NCI-H1436 treated with DMSO at 0.1 percent for 48 hours (cell line): ENCODE data around the gene TMEM134.
"Not testable (repeated sequence)": the region's sequence is repeated elsewhere in the genome, so short reads cannot be mapped to it uniquely, and the experiment has no call there.

Source experiments
- DNase-seq: peaks from one replicate; lab custom pipeline; 2025; lab: John Stamatoyannopoulos, UW

The TMEM134 gene

DNA sequence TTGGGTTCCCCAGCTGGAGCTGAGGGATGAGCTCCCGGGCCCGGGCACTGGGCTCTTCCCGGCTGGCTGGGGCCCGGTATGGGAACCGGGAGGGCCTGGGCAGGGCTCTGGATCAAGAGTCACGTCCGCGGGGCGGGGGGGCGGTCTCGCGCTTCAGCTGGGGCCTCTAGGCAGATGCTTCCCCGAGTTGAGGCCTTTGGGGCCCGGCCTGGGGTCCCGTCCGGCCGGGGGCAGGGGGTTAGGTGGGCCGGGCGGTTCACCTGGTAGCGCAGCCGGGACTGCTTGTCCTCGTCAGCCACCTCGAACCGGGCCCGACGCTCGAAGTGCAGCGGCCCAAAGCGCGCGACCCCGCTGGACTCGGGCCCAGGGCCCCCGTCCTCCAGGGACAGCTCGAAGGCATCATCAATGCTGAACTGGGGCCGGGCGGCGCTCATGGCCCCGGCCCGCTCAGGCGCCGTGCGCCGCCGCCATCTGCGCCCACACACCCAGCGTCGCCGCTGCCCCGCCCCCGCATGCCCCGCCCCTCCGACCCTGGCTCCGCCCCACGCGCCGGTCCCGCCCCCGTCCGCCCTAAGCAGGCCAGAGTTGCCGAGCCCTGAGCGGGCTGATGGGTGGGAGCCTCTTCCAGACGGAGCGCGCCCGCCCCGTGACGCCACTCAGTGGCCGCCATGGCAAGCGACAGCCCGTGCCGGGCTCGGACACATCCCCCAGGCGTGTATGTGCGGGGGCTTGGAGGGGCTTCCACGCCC is at the start of gene TMEM134:
Gene TMEM134 (minus strand): TSS at position 493 of the 749 bp plus-strand sequence. CDS start 59 bp downstream, at position 434.
- DNase-seq = peak; percentile 35

DNA sequence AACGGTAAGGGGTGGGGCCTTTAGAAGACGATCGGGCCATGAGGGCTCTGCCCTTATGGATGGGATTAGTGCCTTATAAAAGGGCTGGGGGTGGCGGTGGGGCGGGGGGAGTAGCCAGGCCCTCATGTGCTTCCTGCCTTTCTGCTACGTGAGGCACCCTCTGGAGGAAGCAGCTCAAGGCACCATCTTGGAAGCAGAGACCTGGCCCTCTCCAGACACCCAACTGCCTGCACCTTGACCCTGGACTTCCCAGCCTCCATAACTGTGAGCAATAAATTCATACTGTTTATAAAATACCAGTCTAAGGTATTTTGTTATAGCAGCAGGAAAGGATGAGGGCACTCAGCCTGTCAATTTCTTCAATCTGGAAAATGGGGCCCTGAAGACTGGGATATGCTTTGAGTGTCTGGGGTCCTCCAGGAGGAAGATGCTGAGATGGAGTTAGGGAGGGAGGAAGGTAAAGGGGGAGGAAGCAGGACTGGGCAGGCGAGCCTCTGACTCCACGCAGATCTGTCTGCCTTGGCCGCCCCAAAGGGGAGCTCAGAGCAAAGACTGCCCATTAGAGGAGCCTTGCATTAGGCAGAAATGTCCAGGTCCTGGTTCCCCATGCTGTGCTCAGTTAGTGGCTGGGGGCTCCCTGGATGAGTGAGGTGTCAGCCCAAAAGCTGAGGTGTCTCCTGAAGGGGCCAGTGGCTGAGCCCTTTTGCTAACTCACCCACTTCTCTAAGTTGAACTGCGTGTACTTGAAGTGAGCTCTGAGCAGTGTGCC is 48.9 kb upstream of the TMEM134 start:
- DNase-seq = no peak

GRCh38 chr11:67516806-67517205 is 47.8 kb upstream of the TMEM134 start:
- no peak for DNase-seq

- DNase-seq = no peak
Measured at GRCh38 chr11:67514116-67514515, 45.1 kb upstream of the TMEM134 start.

- DNase-seq = not testable (repeated sequence)
Measured at GRCh38 chr11:67511558-67511957, 42.5 kb upstream of the TMEM134 start.

DNA sequence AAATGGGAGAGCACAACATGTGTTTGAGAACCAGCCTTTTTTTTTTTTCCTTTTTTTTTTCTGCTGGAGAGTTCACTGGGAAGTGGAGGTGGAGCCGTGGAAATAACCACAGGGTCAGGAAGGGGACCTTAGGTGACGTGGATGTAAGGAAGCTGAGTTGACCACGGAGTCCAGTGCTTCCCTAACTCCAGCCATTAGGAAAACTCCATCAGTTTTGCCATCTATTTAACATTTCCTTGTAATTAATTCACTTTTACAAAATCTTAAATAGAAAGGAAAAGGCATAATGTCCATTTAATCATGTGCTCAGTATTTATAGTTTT is 40.9 kb upstream of the TMEM134 start:
- DNase-seq = no peak

GRCh38 chr11:67508486-67509121 is 39.6 kb upstream of the TMEM134 start:
- peak; percentile 84 for DNase-seq

- peak; percentile 96 for DNase-seq
Measured at GRCh38 chr11:67507864-67508485, 38.9 kb upstream of the TMEM134 start, which contains the start of gene CDK2AP2. CDK2AP2 (minus strand) TSS chr11:67508162; CDS start chr11:67508082, 80 bp downstream.

DNA sequence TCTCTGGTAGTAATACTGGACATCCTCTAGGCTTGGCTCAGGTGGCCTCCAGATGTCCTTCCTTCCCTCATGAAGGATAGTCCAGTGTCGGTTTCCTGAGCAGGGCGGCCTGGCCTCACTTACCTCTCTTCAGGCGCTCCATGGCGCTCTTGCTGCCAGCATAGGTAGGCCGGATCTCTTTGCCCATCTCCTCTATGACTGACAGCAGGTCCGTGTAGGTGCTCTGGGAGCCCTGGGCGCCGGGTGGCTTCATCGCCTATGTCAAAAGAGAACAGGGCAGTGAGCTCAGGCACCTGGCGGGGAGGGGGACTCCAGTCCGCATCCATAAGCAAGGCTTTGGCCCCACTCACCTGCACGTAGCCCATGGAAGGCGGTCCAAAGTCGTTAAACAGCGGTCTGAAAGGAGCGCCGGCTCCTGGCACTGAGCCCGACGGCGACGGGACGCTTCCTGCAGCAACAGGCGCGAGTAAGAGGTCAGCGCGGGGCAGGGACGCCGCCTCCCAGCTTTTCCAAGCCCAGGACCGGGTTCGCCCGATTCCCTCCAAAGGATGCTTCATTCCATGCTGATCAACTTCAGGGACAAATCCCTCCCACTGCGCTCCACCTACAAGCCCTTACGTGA is 38.3 kb upstream of the TMEM134 start:
- DNase-seq = no peak

DNA sequence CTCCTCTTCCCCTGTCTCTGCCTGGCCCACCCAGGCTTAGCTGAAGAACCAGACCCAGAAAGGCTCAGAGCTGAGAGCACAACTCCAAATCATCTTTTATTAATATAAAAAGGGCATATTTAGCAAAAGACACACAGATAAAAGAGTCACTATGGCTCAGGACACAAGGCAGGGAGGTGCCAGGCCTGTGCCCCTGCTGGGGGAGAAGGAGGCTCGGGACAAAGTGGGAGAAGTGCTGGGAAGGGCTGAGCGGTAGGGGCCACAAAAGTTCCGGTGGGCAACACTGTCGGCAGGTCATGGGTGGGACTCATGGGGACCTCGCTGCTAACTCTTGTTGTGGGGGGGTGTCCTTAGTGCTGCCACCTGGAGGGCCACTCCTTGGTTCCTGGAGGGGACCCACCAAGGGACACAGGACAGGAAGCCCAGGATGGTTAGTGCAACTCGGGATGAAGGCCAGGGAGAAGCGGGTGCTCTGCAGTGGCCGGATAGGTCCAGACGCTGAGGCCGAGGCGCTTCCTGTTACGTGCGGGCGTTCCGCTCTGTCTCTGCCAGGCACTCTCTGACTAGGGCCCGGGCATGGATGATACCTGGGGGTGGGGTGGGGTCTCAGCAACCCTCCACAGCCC is 37.5 kb upstream of the TMEM134 start:
- DNase-seq = no peak

DNA sequence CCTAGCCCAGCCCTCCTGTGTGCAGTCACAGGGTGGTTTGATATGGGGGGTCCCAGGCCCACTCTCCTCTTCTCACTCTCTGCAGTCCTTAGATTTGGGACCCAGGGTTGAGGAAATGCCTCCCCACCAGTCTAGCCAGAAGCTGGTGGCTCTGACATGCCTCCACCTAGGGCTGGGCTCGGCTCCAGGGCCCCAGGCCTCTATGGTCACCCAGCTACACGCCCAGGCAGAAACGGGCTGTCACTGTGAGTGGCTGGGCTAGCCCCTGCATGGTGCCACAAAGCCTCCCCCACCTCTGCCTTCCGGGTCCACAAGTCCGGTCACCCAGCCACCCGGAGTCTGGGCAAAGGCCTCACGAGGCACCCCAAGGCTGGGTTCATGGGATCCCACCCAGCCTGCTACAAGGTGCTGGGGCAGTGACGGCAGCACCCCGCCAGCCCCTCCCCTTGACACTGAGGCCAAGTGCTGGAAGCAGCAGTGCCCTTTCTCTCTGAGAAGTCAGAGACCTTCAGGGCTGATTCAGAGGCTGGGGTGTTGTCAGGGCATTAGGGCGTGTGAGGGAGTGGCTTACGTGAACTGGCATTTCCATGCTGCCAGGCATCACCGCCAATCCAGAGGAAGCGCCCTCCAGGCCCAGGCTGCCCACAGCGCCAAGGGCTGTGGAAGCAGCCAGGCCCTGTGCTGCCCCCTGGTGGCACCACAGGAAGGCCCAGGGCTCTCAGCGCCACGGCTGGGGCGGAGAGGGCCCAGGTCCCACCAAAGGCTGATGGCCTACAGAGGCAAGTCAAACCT is 36.8 kb upstream of the TMEM134 start:
- DNase-seq = peak; percentile 8

DNA sequence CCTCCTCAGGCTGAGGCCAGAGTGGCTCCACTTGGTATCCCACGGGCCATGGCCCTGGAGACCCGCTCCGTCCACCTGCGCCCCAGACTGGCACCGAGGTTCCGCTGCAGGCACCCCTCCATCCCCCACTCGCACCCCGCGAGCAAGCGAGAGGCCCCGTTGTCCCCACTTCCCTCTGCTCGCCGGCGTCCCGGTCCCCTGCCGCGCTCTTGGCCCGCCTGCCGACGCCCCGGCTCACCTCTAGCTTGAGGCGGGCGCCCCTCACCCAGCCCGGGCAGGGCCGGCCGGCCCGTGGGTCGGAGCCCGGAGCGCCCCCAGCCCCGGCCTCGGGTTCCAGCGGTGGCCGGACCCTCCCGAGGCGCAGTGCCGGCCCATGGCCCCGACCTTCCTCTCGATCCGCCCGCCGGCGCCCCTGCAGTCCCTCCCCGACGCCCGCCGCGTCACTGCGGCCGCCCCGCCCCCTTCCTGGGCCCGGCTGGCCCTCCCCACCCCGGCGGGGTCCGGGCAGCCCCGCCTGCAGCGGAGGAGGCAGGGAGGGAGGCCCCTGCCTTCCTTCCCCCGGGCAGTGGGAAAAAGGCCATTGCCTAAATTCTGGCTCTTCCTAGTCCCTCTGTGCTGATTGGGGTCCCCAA is 36.0 kb upstream of the TMEM134 start, which contains the start of gene PITPNM1:
Gene PITPNM1 (minus strand): TSS at position 414 of the 632 bp plus-strand sequence. CDS start 1,183 bp downstream, outside the sequence.
- no peak for DNase-seq

GRCh38 chr11:67504005-67504949 is 35.2 kb upstream of the TMEM134 start:
- DNase-seq = no peak

DNA sequence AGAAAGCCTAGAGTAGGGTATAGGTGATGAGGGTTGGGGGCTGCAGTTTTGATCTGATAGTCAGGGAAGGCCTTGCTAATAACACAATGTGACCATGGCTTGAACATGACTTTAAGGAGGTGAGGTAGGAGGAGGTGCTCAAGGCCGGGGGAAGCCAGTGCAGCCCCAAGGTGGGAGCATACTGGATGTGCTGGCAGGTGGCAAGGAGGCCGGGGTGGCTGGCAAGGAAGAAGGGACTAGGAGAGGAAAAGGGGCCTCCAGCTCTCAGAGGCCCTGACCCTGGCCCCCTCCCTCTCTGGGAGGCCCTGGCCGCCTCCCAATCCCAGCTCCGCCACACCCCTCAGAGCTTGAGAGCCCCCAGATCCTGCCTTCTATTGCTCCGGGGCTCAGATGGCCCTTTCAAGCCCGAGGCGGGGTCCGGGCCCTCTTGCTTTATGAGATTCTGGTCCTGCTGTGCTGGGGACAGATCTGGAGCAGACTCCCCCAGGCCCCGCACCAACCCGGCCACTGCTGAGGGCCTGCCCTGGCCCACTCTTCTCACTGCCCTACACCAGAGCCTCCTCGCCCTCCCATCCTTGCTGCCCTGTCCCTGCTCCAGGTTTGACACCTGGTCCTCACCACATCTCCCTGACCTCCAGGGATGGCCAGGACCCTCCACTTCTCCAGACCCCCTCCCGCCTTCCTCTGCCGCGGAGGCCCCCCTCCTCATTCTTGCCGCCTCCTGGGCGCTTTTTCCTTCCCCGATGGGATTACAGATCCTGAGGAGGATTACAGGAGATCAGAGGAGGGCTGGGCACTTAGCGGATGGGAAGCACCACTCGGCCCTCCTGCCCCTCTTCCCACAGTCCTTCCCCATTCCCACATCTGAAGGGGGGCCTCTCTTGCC is 34.3 kb upstream of the TMEM134 start:
- no peak for DNase-seq

GRCh38 chr11:67502328-67502979 is 33.4 kb upstream of the TMEM134 start:
- DNase-seq = no peak

DNA sequence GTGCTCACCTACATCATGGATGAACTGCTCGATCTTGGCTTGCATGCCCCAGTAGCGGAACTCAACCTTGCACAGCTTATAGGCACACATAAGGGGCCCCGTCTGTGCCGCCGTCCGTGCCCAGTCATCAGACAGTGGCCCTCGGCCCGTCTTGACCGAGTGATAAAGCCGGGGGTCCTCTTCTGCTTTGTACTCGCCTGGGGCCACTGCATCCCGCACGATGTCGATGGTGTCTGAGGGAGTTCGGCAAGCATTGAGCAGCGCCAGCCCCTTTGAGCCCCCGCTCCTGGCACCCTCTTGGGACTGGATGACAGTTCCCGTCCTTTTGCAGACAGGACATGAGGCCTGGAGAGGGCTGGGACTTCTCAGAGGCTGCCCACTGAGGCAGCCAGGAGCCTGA is 32.8 kb upstream of the TMEM134 start:
- DNase-seq = no peak
